Measurements from ENCODE around the gene USP6NL.

DNA sequence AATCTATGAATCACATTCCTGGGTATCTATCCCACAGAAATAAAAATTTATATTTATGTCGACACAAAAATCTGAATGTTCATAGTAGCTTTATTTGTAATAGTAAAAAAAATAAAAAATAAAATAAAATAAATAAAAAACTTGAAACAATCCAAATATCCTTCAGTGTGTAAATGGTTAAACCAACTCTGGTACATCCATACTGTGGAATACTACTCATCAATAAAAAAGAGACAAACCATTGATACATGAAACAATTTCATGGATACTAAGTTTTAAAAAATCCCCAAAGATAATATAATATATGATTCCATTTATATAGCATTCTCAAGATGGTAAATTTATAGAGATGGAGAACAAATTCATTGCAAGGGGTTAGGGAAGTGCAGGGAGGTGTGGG is 48.6 kb downstream of the USP6NL start:
- no peak for TF ChIP-seq POLR2A (IDR thresholded peaks at IDR 0.05; ENCODE audit: low read length)
- TF ChIP-seq GATA1 (IDR thresholded peaks at IDR 0.05; ENCODE audit: low read depth, low read length) = no peak

Measured in erythroblast (primary cell).